Head of caudate nucleus (tissue), 42 donors: ENCODE measurements around the gene ATXN7.
A peak's percentile ranks its signal among the peaks of the same experiment; 100 is the strongest.

ENCODE experiments used
- DNase-seq, 42 donors: peaks; one replicate each; pipeline versions ENCODE4 v3.0.0 to v3.0.0-alpha.2; 2020 to 2021; ENCODE audit warnings: mixed read lengths in 7 of 42
- intact Hi-C: fragments of 100-400 bp; cut with DNase I; formaldehyde crosslinking; loops from one replicate; pipeline ENCODE4 v1.15.0; 2022

Gene ATXN7

DNA sequence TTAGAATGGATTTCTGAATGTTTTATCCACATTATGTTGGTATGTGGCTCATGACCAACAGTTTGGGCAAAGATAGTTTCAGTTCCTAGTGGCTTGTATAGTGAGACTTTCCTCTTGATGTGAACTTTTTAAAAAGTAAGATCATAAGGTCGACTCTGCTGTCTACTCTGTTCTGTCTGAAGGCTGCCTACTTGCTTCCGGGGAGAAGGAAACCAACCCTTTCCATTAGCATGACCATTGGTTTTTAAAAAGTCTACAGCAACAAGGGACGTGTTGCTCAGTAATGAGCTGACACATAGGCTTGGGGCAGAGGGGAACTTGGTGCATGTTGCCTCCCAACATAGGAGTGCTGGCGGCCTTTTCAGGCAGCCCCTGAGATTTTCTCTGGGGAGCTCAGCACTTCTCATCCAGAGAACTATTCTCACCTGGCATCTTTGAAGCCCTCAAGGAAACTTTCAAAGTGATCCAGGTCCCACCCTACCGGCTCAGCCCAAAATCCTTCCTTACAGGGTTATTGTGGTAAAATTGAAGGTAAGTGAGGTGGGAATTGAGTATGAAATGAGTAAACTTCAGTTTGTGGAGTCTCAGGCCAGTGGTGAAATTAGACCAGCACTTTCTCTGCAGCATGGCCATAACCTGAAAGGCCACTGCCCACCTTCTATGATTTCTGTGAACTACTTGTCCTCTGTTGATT, 129.0 kb downstream of the ATXN7 start:
- intact Hi-C loops = loop anchor here (10.0 kb wide), 1 partner anchor 78 kb away; the partner anchor contains the start of gene SCAANT1
- no peak for DNase-seq

DNA sequence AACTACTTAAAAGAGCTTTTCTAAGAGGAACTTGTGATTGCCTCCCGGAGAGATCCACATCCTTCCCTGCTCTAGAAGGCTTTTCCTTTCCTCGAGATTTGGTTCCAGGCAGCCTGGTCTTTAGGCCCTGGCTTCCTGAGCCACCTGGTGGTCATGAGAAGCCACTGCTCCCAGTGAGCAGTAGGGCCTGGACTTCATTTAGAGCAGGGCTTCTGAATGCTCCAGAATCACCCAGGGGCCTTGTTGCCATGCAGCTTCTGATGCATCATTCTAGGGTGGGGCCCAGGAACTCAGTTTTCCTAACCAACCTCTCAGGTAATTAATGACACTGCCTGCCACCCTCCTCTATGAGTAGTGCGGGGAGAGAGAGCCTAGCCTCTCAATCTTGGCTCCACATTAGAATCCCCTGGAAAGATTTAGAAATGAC, 130.0 kb downstream of the ATXN7 start:
- DNase-seq = peak; percentile 47 to 89 (median 74)
- intact Hi-C loops = loop anchor here (10.0 kb wide), 1 partner anchor 79 kb away; the partner anchor contains the start of gene SCAANT1

DNA sequence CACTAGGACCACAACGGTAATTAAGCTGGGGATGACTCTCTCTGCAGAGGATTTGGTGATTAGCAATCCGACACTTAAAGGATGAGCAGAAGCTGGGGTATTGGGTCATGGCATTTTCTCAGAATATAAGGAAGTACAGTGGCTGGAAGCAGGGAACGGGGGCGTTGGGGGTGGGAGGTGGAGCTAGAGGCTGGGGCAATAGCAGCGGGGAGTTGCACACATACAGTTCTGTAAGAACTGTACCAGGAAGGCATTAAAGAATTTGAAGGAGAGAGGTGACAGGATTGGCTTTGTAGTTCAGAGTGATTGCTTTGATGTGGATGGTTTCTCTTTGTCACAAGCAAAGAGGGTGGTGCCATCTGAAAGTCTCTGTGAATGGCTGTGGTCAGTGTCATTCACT, 131.4 kb downstream of the ATXN7 start:
- intact Hi-C loops = loop anchor here (10.0 kb wide), 1 partner anchor 80 kb away; the partner anchor contains the start of gene SCAANT1
- DNase-seq = peak in 38 of 42 donors; percentile 25 to 85 (median 60)

DNA sequence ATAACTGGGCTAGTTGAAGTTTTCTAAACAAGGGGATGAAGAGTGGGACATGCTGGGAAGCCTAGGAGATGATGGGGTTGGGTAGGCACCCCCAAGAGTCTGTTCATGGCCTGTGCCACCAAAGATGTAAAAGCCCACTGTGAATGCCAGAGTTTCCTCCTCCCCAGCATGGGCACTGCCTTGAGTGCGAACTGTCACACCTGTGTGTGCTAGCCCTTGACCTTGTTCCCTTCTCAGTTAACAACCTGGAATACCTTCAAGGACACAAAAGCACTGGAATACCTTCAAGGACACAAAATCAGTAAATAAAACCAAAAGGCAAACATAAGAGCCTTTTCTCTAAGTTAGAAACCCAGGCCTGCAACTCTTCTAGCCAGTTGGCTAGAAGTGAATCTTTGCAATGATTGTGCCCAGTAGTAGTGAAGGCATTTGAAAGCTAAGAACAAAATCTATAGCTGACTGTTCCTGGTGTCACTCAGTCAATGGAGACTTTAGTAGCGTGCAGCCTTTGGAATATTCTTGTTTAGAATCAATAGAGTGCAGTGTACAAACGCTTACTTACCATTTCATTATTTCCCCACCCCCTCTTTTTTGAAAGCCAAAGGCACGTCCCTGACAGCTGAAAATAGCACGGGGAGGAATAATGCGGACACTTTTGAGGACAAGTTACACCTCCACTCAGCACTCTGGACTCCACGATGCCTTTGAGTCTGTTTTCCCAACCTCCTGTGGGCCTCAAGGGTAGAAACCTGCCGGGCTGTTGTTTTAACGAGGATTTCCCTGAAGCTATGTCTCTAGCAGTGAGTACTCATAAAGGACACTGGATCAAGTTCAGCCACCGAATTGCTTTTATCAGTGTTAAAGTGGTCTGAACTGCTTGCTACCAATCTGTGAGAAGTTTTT, 135.4 kb downstream of the ATXN7 start:
- intact Hi-C loops = loop anchor here (10.0 kb wide), 1 partner anchor 84 kb away; the partner anchor contains the start of gene SCAANT1
- DNase-seq = no peak

DNA sequence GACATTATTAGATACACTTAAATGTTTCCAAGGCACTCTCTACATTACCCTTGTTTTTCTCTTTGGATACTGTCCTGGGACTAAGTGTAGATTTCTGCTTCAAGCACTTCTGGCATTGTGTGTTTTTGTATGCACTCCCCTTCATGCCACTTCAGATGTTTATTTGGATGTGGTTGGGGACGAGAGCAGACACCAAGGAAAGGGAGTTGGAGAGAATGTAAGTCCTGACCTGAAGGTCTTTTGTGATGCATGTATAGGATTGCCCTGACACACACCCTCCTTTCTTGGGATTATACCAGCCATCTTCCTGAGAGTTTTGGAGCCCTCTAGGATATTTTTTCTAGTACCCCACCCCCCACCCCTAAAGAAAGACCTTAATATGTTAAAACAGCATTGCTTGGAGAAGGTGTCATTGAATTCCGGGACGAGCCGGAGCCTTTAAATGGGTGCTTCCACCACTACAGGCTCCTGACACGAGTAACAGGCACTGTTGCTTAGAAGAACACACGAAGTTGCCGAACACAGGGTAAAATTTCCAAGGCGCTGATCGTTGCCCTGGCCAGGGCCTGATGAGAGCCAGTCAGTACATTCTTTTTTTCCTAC, 136.9 kb downstream of the ATXN7 start:
- intact Hi-C loops = no loop called here
- DNase-seq = no peak

DNA sequence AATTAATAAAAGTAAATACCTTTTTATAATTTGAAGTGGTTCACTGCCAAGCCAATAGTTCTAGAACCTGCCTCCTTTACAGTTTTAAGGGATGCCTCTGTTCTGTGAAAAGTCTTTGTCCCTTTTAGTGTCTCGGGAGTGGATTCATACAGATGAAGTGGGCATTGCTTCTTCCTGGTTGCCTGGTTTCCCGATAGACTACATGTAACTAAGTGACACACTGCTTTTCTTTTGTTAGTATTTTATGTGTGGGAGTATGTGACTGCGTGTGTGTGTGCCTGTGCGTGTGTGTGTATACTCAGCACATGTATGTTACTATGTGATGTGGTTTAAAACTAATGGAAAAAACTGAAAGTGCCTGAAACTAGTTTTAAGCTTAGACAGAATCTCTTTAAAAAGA, 138.6 kb downstream of the ATXN7 start:
- DNase-seq = no peak
- intact Hi-C loops = no loop called here

DNA sequence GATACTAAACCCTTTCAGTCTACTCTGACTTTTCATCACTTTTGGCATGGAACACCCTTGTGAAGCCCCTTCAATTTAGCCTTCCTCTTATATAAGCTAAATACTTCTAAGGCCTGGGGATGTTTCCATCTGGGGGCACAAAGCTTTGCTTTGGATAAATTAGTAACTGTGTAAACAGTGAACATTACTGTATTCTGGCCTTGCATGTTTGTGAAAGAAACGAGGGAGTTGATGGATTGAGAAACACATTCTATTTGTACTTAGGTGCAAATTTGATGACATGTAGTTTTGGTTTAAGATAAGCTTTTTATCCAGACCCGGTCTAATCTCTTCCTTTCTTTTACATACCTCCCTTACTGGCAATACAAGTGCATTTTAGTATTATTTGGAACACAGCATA, 139.9 kb downstream of the ATXN7 start:
- DNase-seq = no peak
- intact Hi-C loops = no loop called here

DNA sequence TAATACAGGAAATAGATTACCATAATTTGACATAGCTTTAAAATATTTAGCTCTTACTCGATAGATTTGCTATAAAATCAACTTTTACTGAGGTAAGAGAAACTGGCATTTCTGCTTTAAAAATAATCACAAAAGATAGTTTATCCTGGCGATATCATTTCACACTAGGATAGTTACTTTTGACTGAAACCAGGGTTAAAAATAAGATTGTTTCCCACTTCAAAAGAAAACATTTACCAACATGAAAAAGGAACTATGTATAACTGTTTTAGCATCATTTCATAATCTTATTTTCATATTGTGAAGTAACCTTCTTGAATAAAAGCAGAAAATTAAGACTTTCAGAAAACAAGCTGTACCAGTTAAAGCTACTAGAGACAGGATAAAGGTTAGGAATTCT, 144.3 kb downstream of the ATXN7 start:
- no peak for DNase-seq
- intact Hi-C loops = no loop called here

DNA sequence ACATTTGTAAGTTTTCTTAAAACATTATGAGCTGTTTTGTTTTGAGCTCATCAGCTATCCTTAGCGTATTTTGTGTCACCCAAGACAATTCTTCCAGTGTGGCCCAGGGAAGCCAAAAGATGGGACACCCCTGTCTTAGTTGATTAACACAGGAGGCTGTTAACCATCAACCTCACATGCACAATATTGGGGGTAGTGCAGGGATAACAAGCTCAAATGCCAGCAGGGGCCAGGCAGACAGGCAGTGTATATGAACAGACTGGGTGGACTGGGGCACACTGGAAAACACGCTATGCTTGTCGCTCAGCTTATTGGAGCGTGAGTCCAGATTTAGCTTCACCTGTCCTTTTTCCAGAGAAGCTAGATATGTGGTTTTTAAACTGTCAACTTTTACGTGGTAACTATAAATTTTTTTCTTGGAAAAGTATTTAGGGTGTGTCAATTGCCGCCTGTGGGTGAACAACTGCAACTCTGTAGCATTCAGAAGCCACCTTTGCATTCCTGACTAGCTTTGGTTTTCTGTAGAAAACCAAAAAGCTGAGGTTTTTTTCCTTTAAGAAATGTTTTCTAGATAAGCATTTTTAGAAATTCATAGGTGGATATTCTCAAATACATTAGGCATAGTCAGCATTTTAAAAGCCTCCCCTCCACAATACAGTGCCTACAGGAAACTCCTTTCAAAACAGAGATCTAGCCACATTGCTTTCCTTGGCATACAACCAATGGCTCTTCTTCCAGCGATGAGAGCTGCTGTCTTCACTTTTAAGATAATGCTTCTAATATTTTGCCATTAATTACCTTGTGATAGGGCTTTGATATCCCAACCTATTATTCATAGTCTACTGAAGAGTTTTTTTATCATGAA, 145.1 kb downstream of the ATXN7 start:
- DNase-seq = no peak
- intact Hi-C loops = no loop called here

DNA sequence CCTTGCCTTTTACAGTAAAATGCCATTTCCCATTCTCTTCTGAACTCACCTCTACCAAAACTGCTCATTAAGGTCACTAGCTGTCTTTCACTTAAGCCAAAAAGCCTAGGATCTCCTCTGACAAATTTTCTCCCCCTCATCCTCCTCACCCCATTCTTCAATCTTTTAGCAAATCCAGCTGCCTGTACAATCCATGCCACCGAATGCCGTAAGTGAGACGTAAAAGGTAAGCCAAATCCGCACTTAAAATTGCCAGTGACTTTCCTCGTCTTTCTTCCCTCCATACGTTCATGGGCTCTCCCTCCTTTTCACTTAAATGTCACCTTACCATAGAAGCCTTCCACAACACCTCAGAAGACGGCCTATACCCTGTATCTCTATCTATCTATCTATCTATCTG, 145.9 kb downstream of the ATXN7 start:
- no peak for DNase-seq
- intact Hi-C loops = no loop called here

DNA sequence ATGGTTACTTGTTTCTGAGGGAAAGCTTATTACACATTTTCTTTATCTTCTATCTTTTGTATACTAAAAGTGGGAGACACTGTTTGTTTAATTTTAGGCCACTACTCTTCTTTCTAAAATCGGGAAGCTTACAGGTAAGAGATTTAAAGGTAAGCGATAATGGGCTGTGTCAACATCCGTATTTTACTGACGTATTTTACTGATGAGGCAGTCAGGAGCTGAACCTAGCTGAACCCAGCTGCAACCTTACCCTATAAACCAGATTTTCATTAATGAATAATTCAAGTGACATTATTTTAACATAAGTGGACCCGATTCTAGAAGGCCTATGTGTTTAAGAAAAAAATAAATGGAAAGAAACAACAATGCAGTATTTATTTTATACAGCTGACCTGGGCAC, 146.5 kb downstream of the ATXN7 start:
- intact Hi-C loops = no loop called here
- no peak for DNase-seq

DNA sequence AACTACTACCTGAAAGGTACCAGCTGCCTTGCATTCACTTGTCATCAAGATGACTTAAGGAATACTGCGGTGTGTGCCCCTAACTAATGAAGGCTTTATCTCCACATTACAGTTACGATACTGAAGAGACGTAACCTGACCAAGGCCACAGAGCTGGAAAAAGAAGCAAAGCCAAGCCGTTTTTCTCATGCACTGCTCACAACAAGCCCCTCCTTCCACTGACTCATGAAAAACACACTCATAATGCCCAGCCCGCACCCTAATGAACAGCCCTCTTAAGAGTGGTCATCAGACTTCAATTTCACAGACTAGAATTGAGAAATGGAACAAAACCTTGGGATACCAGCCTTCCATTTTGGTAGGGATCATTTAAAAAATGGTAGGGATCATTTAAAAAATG, 148.0 kb downstream of the ATXN7 start:
- intact Hi-C loops = no loop called here
- peak in 1 of 42 donors; percentile 49 for DNase-seq

DNA sequence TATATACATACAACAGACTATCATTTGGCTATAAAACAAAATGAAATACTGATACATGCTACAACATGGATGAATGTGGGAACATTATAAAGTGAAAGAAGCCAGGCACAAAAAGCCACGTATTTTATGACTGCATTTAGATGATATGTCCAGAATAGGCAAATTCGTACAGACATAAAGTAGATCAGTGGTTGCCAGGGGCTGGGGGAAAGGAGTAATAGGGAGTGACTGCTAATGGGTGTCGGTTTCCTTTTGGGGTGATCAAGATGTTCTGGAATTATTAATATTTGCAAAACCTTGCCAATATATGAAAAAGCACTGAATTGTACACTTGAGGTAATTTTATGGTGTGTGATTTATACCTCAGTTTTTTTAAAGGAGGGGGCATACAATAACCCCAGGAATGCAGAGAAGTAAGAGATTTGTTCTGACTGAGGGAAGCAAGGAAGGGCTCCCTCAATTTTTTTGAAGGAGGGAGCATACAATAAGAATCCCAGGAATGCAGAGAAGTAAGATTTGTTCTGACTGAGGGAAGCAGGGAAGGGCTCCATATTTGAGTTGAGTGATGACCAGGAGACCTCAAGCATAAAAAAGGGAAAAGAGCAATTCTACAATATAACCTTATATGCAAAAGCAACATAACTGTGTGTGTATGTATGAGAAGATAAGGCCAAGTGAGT, 153.4 kb downstream of the ATXN7 start:
- intact Hi-C loops = no loop called here
- DNase-seq = no peak

DNA sequence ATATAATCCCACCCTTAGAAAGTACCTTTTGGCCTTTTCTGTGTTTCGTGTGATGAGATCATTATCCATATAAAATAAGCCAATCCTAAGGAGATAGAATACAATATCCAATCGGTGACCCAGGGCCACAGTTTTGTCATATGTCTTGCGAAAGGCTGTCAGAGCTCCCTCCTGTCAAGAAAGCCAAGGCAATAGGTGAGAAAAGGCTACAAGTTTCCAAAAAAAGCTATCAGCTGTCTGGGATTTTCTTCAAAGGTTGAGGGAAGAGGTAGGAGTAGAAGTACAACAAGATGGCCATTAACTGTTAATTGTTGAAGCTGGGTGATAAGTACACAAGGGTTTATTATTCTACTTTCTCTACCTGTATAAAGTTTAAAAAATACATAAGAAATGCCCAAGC, 155.6 kb downstream of the ATXN7 start:
- DNase-seq = no peak
- intact Hi-C loops = no loop called here

DNA sequence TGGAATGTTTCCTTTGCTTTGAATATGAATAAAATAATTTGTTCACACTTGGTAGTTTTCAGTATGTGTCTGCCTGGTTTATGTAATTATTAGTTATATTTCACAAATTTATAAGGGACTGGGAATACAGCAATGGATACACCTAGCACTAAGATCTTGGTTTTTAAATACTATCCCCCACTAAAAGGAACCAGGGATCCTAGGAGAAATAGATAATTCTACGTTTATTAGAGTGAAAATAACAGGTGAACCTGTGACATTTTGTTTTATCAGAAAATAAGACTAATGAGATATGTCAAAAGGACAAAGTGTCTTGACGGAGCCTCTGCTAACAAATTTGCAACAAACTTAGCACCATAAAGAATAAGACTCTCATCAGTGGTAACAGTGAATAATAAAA, 156.2 kb downstream of the ATXN7 start:
- intact Hi-C loops = no loop called here
- DNase-seq = no peak

DNA sequence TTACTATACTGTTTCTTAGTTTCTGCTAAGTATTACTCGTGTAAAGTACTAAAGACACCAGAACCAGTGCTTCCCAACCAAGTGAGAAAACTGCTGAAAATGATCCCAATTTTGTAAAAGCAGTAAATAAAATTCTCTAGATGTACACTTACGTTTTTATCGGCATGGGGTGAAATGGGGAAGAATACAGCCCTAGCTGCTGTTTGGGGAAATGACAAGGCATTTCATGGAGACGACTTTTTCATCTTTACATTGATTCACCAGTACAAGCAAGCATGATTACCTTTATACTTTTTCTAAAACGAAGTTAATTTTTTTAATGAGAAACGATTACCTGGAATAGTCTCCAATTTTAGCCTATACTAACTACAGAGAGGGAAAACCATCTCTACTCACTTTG, 158.3 kb downstream of the ATXN7 start:
- intact Hi-C loops = no loop called here

DNA sequence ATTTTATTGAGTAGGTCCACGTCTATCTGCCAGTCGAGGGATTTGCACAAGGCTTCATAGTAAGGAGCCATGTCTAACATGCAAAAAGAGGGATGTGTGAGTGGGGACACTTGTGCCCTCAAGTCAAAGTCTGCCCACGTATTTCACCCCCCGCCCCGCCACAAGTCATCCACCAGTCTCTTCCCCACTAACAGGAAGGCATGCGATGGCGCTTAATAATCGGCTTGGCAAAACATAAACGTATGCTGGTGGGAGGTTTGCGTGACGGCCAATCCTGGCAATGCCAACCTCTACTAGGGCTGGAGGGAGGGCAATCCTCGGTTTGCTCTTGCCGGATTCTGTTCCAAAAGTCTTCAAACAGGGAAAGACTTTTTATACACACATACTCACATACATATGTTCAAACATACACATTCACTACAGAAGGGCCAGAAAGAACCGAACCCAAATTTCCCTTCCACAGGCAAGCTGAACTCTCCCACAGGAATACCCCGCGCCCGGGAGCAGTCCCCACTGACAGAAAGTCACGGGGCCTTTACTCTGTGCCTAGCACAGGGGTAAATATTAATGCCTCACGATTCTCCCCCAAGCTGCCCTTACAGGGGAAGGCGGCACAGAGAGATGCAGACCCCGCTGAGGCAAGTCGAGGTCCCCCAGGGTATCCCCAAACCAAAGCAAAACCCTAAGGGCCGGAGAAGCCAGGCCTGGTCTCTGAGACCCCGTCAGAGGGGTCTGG, 159.0 kb downstream of the ATXN7 start:
- DNase-seq = peak in 3 of 42 donors; percentile 7 to 37 (median 23)
- intact Hi-C loops = no loop called here

More for the DNA sequence above, 158.3 kb downstream of the ATXN7 start:
- no peak for DNase-seq
